ENCODE data around the gene LZTFL1. TPM values are rescaled to one million over a fixed set of nuclear protein-coding genes. Genes with fewer than 3 reads are reported as not detected.

Gene LZTFL1
- total RNA-seq, 2 donors from 2014 or later = 4.9 to 8.8 TPM

DNA sequence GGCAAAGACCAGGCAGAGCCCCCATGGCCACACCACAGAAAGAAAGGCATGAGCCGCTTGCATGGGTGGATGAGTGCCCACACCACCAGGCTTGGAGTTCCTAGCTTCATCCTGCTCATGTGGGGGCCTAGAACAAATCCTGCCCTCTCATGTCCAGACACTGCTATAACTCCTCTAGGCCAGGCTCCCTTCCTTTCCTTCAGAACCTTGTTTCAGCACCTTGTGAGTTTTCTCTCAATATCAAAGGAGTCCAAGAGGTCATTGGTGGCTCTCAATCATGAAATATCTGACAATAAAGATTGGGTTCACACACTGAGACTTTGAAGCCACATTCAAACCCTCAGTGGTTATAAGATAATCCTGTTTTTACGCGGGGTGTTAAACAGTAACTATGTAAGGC lies 58.3 kb downstream of the LZTFL1 start:
- no peaks in the 10 kb centered on the region for H3K9me3 Mint-ChIP-seq
- H3K27ac Mint-ChIP-seq = no peak overlapping the region
- peaks cover 13% of the 10 kb centered on the region for H3K27me3 Mint-ChIP-seq (ENCODE audit: low read depth)
- H3K4me3 Mint-ChIP-seq = no peak overlapping the region
- no peaks in the 10 kb centered on the region for H3K36me3 Mint-ChIP-seq (ENCODE audit: insufficient read depth in 2 of 2)
- H3K4me1 Mint-ChIP-seq (ENCODE audit: low read depth) = no peaks in the 10 kb centered on the region
- DNase-seq (no peak), ATAC-seq (replicated peaks in 1 of 2) (no peak)

DNA sequence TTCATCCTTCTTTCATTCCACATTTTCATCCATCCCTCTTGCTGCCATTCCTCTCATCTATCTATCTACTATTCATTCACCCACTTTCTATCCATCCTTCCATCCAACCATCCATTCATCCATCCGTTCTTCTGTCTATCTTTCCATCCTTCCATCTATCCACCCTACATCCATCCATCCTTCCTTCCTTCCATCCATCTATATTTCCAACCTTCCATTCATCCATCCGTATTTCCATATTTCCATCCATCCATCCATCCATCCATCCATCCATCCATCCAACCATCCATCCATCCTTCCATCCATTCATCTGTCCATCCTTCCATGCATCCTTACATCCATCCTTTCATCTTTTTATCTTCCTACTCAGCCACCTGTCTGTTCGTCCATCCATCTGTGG lies 59.5 kb downstream of the LZTFL1 start:
- no peaks in the 10 kb centered on the region for H3K36me3 Mint-ChIP-seq (ENCODE audit: insufficient read depth in 2 of 2)
- H3K9me3 Mint-ChIP-seq = no peaks in the 10 kb centered on the region
- peaks cover 11% of the 10 kb centered on the region for H3K27me3 Mint-ChIP-seq (ENCODE audit: low read depth)
- H3K27ac Mint-ChIP-seq = no peak overlapping the region
- no peak overlapping the region for H3K4me3 Mint-ChIP-seq
- DNase-seq (no peak), ATAC-seq (replicated peaks in 1 of 2) (no peak)
- H3K4me1 Mint-ChIP-seq (ENCODE audit: low read depth) = no peaks in the 10 kb centered on the region

DNA sequence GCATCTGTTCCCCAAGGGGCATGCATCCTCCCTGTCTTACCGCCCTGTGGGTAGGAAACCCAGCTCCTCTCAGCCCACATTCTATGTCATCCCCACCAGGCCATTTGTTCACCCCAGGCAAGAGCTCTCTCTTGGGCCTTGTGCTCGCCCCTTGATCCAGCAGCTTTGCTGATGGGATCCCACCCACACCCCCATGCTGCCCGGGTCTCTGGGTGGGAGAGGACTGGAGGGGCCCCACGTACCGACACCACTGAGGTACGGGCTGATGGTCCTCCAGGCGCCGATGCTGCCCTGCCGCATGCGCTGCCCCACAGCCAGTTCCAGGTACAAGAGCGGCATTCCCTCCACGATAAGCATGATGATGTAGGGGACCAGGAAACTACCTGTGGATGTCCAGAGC lies 60.1 kb downstream of the LZTFL1 start:
- no peak overlapping the region for H3K27ac Mint-ChIP-seq
- no peaks in the 10 kb centered on the region for H3K4me1 Mint-ChIP-seq (ENCODE audit: low read depth)
- no peaks in the 10 kb centered on the region for H3K9me3 Mint-ChIP-seq
- DNase-seq (no peak), ATAC-seq (replicated peaks in 1 of 2) (no peak)
- no peak overlapping the region for H3K4me3 Mint-ChIP-seq
- no peaks in the 10 kb centered on the region for H3K36me3 Mint-ChIP-seq (ENCODE audit: insufficient read depth in 2 of 2)
- H3K27me3 Mint-ChIP-seq (ENCODE audit: low read depth) = peaks cover 6% of the 10 kb centered on the region

DNA sequence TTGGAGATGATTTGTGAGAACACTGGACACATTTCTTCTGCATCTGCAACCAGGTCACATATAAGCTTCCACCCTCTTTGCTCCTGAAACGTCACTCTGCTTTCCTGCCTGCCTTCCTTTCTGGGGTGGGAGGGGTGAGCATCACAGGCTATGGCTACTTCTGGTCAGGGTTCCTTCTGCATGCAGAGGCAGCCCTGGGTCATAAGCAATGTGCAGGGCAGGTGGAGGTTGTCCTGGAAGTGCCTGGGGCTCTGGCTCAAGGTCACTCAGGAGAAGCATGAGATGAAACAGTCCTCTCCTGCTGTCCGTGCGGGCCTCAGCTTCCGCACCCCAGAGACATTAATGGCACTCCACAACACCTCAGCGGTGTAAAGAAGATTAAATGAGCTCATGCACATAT lies 60.6 kb downstream of the LZTFL1 start:
- Mint-ChIP-seq H3K9me3 (no peaks in the 10 kb centered on the region), H3K4me3 (no peak overlapping the region), H3K27ac (no peak overlapping the region), H3K4me1 (ENCODE audit: low read depth) (no peaks in the 10 kb centered on the region), H3K27me3 (ENCODE audit: low read depth) (peaks cover 5% of the 10 kb centered on the region), H3K36me3 (ENCODE audit: insufficient read depth in 2 of 2) (no peaks in the 10 kb centered on the region)
- ATAC-seq (replicated peaks in 1 of 2) (no peak), DNase-seq (no peak)

DNA sequence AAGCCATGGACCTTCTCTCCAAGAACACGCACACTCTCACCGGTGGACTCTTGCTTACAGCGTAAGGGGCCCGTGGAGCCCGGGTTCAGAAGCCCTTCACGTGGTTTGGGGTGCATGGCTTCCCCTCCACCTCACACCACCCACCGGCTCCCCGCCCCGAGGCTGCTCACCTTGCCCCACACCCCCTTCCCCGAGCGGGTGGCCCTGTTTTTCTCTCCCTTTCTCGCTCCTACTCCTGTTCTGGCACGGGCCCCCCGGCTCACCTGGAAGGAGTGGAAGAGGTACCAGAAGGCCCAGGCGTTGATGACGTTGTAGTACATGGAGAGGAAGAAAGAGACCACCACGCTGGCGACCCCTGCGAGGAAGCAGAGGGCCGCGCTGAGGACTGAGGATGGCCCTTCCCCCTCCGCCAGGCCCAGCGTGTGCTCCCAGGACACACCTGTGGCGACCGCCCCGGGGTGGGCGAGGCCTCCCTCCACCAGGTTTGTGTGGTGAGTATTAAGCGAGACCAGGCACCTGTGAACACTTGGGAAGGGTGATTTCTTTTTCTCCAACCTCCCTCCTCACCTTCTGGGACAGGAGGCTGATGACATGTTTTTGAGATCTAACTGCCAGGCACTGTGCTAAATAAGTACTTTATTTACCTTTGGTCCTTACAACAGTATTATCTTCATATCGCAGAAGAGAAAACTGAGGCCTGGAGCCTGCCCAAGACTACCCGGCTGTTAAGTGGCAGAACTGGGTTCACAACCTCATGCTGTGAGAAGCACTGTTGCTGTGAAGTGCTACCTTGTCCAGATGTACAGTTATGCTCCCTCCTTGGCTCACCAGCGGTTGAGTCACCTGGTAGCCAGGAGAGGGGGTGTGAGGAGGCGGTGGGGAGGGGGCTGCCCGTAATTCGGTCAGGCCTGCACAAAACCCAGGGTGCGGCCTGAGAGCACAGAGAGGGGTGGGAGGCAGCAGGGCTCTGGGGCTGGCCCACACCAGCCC lies 61.9 kb downstream of the LZTFL1 start:
- DNase-seq (no peak), ATAC-seq (replicated peaks in 1 of 2) (no peak)
- H3K9me3 Mint-ChIP-seq = no peaks in the 10 kb centered on the region
- no peak overlapping the region for H3K27ac Mint-ChIP-seq
- no peaks in the 10 kb centered on the region for H3K36me3 Mint-ChIP-seq (ENCODE audit: insufficient read depth in 2 of 2)
- no peak overlapping the region for H3K4me3 Mint-ChIP-seq
- H3K27me3 Mint-ChIP-seq (ENCODE audit: low read depth) = peaks cover 5% of the 10 kb centered on the region
- no peaks in the 10 kb centered on the region for H3K4me1 Mint-ChIP-seq (ENCODE audit: low read depth)

DNA sequence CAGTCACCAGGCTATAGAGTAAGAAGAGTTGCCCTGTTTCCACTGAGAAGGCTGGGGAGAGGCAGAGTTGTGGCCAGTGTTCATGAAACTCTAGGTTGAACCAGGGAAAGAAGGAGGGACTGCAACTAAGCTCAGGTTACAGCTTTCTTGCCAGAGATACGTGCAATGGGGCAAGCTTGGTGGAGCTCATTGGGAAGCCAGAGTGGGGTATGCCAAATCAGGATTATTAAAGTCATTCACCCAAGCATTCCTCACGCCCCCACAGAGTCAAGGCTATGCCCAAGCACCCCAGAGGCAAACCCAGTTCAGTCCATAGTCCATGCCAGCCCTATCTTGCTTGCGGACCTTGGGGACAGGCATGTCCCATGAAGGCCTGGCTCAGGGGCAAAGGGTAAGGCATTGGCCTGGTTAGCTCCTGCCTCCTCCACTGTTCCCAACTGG lies 63.1 kb downstream of the LZTFL1 start:
- Mint-ChIP-seq H3K27ac (no peak overlapping the region), H3K36me3 (ENCODE audit: insufficient read depth in 2 of 2) (no peaks in the 10 kb centered on the region)
- no peak for DNase-seq

DNA sequence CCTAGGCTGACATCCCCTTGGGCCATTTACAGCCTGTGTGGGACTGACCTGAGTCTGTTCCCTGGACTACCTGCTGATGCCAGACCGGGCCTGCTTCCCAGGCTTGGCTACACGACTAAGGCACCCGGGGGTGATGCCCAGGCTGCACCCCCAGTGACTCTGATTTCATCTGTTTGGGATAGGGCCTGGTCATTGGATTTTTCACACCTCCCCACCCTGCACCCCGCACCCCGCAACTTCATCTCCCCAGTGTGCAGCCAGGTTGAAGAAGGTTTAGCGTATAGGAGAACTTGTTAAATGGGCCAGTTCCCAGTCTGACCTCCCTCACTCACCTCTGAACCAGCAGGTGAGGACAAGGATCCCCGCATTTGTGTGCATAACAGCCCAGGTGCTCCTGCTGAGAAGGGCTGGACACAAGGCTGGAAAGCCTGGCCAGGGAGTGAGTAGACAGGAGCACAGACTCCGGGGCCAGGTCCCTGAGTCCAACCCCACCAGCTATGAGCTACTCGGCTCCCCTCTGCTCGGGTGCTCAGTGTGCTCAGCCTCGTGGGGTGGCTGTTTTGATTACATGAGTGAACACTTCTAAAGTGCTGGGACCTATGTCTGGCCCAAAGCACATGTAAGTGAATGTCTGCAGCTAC lies 64.1 kb downstream of the LZTFL1 start:
- Mint-ChIP-seq H3K27ac (no peak overlapping the region), H3K4me3 (no peak overlapping the region), H3K9me3 (no peaks in the 10 kb centered on the region), H3K27me3 (ENCODE audit: low read depth) (peaks cover 11% of the 10 kb centered on the region), H3K4me1 (ENCODE audit: low read depth) (peaks cover 5% of the 10 kb centered on the region), H3K36me3 (ENCODE audit: insufficient read depth in 2 of 2) (no peaks in the 10 kb centered on the region)
- DNase-seq (no peak), ATAC-seq (replicated peaks in 1 of 2) (no peak)

More for the DNA sequence above, 63.1 kb downstream of the LZTFL1 start:
- ATAC-seq (replicated peaks in 1 of 2) = no peak
- H3K4me1 Mint-ChIP-seq (ENCODE audit: low read depth) = no peaks in the 10 kb centered on the region
- peaks cover 11% of the 10 kb centered on the region for H3K27me3 Mint-ChIP-seq (ENCODE audit: low read depth)
- H3K4me3 Mint-ChIP-seq = no peak overlapping the region
- H3K9me3 Mint-ChIP-seq = no peaks in the 10 kb centered on the region

DNA sequence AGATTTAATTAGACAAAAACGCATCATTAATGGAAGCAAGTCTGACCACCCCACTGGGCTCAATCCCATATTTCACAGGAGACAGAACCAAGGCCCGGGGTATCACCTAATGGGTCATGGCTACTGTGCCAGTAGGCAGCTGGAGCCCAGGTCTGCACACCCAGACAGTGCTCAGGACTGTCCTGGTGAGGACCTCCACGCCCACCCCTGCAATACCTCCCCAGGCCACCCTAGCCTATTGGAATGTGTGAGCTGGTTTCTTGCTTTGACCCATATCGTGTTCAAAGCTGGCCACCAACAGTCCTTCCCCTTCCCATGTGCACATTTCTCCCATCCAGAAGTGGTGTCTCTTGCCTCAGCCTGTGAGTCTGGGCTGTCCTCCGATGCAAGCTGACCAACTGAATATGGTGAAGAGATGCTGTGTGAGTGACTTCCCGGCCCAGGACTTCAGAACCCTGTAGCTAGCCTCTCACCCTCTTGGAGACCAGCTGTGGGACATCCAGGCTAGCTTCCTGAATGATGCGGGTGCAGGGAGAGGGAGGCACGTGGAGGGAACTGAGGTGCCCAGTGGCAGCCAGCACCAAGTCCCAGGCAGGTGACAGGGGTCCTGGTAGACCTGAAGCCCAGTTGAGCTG lies 64.7 kb downstream of the LZTFL1 start:
- Mint-ChIP-seq H3K9me3 (no peaks in the 10 kb centered on the region), H3K4me3 (no peak overlapping the region)

DNA sequence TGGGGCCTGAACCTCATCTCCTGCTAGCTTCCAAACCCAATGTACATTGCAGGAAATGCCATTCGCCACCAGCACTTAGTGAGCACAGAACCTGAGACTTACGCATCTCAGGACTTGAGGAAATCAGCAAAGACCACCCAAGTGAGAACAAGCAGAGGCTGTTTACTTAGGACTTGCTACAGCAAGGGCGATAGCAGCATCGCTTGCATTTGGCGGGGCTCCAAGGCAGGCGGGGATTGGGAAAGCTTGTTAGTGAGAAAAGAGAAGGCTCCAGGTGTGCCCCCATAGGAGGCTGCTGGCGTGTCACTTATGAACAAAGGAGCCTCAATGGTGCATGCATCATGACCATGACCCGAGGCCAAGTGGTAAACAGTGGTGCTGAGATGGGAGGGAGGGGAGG lies 65.3 kb downstream of the LZTFL1 start:
- Mint-ChIP-seq H3K4me3 (no peak overlapping the region), H3K27me3 (ENCODE audit: low read depth) (peaks cover 23% of the 10 kb centered on the region), H3K4me1 (ENCODE audit: low read depth) (peaks cover 12% of the 10 kb centered on the region), H3K36me3 (ENCODE audit: insufficient read depth in 2 of 2) (no peaks in the 10 kb centered on the region), H3K27ac (no peak overlapping the region), H3K9me3 (no peaks in the 10 kb centered on the region)
- DNase-seq (no peak), ATAC-seq (replicated peaks in 1 of 2) (no peak)

More for the DNA sequence above, 64.7 kb downstream of the LZTFL1 start:
- Mint-ChIP-seq H3K27me3 (ENCODE audit: low read depth) (peaks cover 17% of the 10 kb centered on the region), H3K27ac (no peak overlapping the region), H3K4me1 (ENCODE audit: low read depth) (peaks cover 11% of the 10 kb centered on the region), H3K36me3 (ENCODE audit: insufficient read depth in 2 of 2) (no peaks in the 10 kb centered on the region)
- ATAC-seq (replicated peaks in 1 of 2) (no peak), DNase-seq (no peak)

DNA sequence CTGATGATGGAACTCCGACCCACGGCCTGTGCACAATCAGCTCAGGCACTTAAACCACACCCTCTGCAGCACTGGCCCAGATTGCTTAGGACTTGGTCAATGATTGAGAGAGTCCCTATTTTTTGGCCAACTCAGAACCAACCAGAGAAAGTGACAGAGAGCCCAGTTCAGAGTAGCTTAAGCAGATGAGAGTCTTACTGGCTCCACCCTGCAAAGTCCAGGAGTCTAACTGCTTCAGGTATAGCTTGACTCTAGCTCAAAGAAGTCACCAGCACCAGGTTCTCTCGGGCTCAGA lies 65.7 kb downstream of the LZTFL1 start:
- Mint-ChIP-seq H3K4me1 (ENCODE audit: low read depth) (peaks cover 12% of the 10 kb centered on the region), H3K27ac (no peak overlapping the region), H3K9me3 (no peaks in the 10 kb centered on the region), H3K36me3 (ENCODE audit: insufficient read depth in 2 of 2) (no peaks in the 10 kb centered on the region), H3K4me3 (no peak overlapping the region), H3K27me3 (ENCODE audit: low read depth) (peaks cover 26% of the 10 kb centered on the region)
- DNase-seq = no peak
- ATAC-seq (replicated peaks in 1 of 2) = no peak

DNA sequence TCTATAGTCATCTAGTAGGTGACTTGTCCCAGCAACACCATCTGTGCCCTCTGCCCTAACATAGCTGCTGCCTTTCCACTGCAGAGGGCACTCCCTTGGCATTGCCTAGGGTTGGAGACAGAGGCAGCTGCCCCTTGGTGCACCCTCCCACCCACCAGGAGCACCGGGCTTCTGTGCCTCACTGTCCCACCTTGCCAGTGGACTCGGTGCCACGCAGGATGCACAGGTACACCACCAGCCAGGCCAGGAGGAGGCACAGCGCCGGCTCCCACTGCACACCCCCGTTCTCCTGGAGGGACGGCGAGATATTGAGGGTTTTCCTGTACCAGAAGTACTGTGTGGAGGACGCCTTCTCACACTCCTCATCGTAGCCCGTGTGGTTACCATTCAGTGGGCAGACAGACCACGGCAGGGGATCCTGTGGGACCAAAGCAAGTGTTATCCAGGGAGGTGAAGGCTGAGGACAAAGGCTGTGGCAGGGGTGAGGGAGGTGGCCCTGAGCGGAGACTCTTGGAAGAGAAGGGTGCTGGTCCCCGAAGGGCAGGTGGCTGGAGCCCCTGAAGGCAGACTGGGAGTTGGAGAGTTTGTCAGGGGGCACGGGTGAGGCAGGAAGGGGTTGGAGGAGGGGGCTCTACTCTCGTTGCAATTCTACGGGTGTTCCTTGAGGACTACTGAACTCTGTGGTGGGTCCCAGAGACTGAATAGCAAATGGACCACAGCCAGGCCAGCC lies 66.2 kb downstream of the LZTFL1 start:
- ATAC-seq (replicated peaks in 1 of 2) (no peak), DNase-seq (no peak)
- Mint-ChIP-seq H3K4me3 (no peak overlapping the region), H3K36me3 (ENCODE audit: insufficient read depth in 2 of 2) (no peaks in the 10 kb centered on the region), H3K27ac (no peak overlapping the region), H3K9me3 (no peaks in the 10 kb centered on the region), H3K27me3 (ENCODE audit: low read depth) (peaks cover 31% of the 10 kb centered on the region), H3K4me1 (ENCODE audit: low read depth) (peaks cover 12% of the 10 kb centered on the region)

DNA sequence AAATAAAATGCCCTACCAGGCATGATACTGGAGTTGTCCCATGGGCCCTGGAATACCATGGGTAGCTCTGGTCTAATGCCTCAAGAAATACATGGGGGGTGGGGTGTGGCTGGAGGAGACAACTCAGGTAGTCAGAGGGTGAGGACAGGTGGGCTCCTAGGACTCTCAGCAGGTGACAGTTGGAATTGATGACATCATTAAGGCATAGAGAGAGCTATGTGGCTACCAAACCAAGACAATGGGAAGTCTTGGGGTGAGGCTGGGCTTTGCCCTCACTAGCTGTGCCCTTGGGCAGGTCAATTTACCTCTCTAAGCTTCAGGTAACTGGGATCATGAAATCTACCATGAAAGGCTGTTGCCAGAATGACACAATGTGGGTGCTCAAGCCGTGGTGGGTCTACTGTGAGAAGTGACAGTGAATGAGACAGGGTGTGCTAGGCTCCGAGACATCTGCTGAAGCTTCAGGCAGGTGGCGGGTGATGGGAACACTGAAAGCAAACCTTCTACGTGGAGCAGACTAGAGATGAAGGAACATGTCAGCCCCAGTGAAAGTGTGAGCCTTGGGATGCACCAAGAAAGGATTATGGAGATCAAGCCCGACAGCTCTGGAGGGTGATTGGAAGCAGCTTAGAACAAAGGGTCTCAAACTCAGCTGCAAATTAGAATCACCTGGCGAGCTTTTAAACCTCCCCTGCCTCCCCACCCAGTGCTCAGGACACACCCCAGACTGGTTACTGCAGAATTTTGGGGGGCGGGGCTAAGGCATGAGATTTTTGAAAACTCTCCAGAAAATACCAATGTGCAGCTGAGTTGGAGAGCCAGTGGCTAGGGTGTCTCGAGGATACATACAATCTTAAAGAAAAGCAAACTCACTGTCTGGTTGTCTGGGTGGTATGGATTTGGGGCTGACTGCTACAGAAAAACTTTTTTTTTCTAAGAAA lies 67.1 kb downstream of the LZTFL1 start:
- no peak overlapping the region for H3K27ac Mint-ChIP-seq
- no peak overlapping the region for H3K4me3 Mint-ChIP-seq
- DNase-seq = no peak

More for the DNA sequence above, 67.1 kb downstream of the LZTFL1 start:
- H3K36me3 Mint-ChIP-seq (ENCODE audit: insufficient read depth in 2 of 2) = no peaks in the 10 kb centered on the region
- peaks cover 12% of the 10 kb centered on the region for H3K4me1 Mint-ChIP-seq (ENCODE audit: low read depth)
- peaks cover 40% of the 10 kb centered on the region for H3K27me3 Mint-ChIP-seq (ENCODE audit: low read depth)
- H3K9me3 Mint-ChIP-seq = no peaks in the 10 kb centered on the region
- ATAC-seq (replicated peaks in 1 of 2) = no peak

Data from activated T-cell treated with anti-CD3 and anti-CD28 coated beads, Interleukin-2, amount 50 U/mL, for 72 hours (primary cell).